ENCODE data around the gene ETAA1. TPM values are rescaled to one million over a fixed set of nuclear protein-coding genes. Genes with fewer than 3 reads are reported as not detected.

The ETAA1 gene
- total and polyA plus RNA-seq, 2 of the 8 experiments (the other 6 are each of a cell fraction or from before 2014, with no cell fraction given), result 5.9 to 27.1 TPM

DNA sequence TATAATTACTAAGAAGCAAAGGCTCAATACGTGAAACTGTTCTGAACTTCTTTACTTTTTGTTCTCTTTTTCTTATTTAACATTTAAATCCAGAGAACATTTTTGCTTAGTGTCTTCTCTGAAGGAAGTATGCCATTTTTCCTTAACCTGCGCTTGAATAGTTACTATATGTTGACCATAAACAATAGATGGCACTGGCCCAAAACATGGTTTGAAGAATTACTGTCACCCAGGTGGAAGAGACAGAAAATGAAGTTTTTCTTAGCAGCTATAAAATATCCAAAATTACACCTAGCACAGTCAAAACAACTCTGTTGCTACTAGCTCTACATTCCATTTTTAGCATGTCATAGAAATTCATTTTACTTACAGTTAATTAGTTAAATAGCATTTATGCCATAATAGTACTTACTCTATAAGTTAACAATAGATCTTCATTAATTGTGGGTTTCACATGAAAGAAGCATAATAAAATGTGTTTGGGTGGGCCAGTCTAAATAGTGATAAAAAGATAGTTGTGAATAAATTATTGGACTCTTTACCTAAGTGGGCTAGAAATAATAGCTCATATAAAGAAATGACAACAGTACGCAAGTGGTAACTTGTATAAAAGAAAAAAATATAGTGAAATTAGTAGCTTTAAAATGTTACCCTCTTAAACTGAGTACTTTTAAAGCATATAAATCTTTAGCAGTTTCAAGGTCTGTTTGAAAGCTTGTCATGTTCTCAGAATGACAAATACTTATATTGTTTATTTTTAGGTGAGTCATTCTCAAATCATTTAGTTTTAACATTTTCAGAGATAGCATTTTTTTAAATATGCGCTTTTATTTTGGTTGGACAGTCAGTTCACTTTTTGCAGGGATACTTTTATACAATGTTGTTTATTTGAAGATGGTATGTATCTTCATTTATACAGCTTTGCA lies 3.7 kb downstream of the ETAA1 start:
- Histone ChIP-seq H4K20me1 (replicated peaks in 1 of 2; ENCODE audit: control insufficient read depth in 1 of 2, insufficient read depth in 2 of 2, low read length in 2 of 2) (peaks cover 0 to 2% of the 10 kb centered on the region in 2 experiments), H2BK20ac (ENCODE audit: low read length) (no peak overlapping the region), H3K79me1 (ENCODE audit: low read depth, low read length) (no peaks in the 10 kb centered on the region), H3K23me2 (ENCODE audit: low read depth, low read length) (no peaks in the 10 kb centered on the region), H4K91ac (replicated peaks; ENCODE audit: insufficient read length, low read length) (no peak overlapping the region), H3K4me2 (ENCODE audit: insufficient read depth in 1 of 2, low read depth in 2 of 2, low read length in 2 of 2) (no peak overlapping the region), H2BK120ac (replicated peaks; ENCODE audit: low read depth, low read length) (no peak overlapping the region), H2AK5ac (ENCODE audit: low read depth, low read length) (no peak overlapping the region), H2BK12ac (ENCODE audit: low read depth, low read length) (no peak overlapping the region), H3K36me3 (ENCODE audit: control insufficient read depth in 2 of 4, insufficient read depth in 4 of 4, low read length in 3 of 4) (peaks cover 2 to 57% (median 14%) of the 10 kb centered on the region in 4 experiments; a peak in 5 of 8 replicates), H3K14ac (ENCODE audit: insufficient read length) (no peak overlapping the region), H3K9me3 (ENCODE audit: insufficient read depth in 2 of 2, low read depth in 1 of 2, low read length in 1 of 2) (no peaks in the 10 kb centered on the region), H2BK15ac (ENCODE audit: low read length) (no peak overlapping the region), H2AFZ (ENCODE audit: low read length) (no peak overlapping the region), H3K27ac (ENCODE audit: low read depth, low read length) (no peak overlapping the region), H3K56ac (replicated peaks; ENCODE audit: insufficient read length, low read depth, low read length) (no peak overlapping the region), H3K9ac (replicated peaks in 1 of 4; ENCODE audit: extremely low read depth in 1 of 4, low read depth in 3 of 4, low read length in 3 of 4) (no peak overlapping the region), H3K4ac (replicated peaks; ENCODE audit: insufficient read length, low read depth, low read length) (no peak overlapping the region), H4K5ac (ENCODE audit: insufficient read length, low read depth, low read length) (no peak overlapping the region), H3K18ac (ENCODE audit: extremely low read depth, low read length) (no peak overlapping the region), H3K27me3 (replicated peaks in 1 of 4; ENCODE audit: control insufficient read depth in 3 of 4, extremely low read depth in 1 of 4, insufficient read depth in 3 of 4, low read length in 3 of 4) (no peaks in the 10 kb centered on the region), H3K79me2 (ENCODE audit: control insufficient read depth in 1 of 2, insufficient read depth in 2 of 2, low read length in 2 of 2) (peaks cover 5 to 36% of the 10 kb centered on the region in 2 experiments; a peak in 3 of 4 replicates), H3K4me1 (replicated peaks in 1 of 4; ENCODE audit: control insufficient read depth in 3 of 4, insufficient read depth in 4 of 4, low read length in 3 of 4) (no peaks in the 10 kb centered on the region; a peak in 1 of 7 replicates), H2BK5ac (ENCODE audit: low read depth, low read length) (no peak overlapping the region), H4K8ac (ENCODE audit: extremely low read depth, insufficient read depth, low read length) (no peak overlapping the region), H3K23ac (ENCODE audit: insufficient read length) (no peak overlapping the region), H3K4me3 (ENCODE audit: extremely low read depth in 1 of 4, insufficient read depth in 2 of 4, low read depth in 3 of 4, low read length in 4 of 4) (no peak overlapping the region)
- DNase-seq (ENCODE audit: low read depth in 1 of 2, low spot score in 2 of 2) (no peak), FAIRE-seq (no peak)
- ChIA-PET POLR2A (ENCODE audit: partially characterized antibody) (interaction anchor here (1.5 kb wide), 1 partner anchor 47 kb away, joined by 3 read pairs; no protein-coding TSS in a partner anchor), CTCF (ENCODE audit: partially characterized antibody) (no interaction called here)
- WGBS, 2 experiments (ENCODE audit: extremely low coverage in 1 of 2, insufficient coverage in 1 of 2, insufficient read length in 1 of 2, insufficient replicate concordance in 2 of 2, low coverage in 1 of 2, low lambda C conversion rate in 2 of 2, missing lambda C conversion rate in 1 of 2), result 89% methylated on average over 4 of the region's 4 CpGs; no CpG with 5 or more reads in 1 of the 2 experiments
- TF ChIP-seq POLR2AphosphoS5 (IDR thresholded peaks at IDR 0.05; ENCODE audit: low read depth, low read length) (no peak), HDAC2 (IDR thresholded peaks at IDR 0.05; ENCODE audit: borderline replicate concordance in 1 of 2, low read depth in 2 of 2, low read length in 2 of 2) (no peak), SAP30 (IDR thresholded peaks at IDR 0.05; ENCODE audit: insufficient read depth, insufficient replicate concordance, low read length) (no peak), TCF12 (IDR thresholded peaks at IDR 0.05; ENCODE audit: low read depth, low read length) (no peak), SP2 (IDR thresholded peaks at IDR 0.05; ENCODE audit: low read length) (no peak), CHD2 (IDR thresholded peaks at IDR 0.05; ENCODE audit: low read length) (no peak), RXRA (IDR thresholded peaks at IDR 0.05; ENCODE audit: insufficient read depth, low read depth, low read length) (no peak)
- TF ChIP-seq, protein P1, sequence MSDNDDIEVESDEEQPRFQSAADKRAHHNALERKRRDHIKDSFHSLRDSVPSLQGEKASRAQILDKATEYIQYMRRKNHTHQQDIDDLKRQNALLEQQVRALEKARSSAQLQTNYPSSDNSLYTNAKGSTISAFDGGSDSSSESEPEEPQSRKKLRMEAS (IDR thresholded peaks at IDR 0.05), result no peak
- TF ChIP-seq, protein P2, sequence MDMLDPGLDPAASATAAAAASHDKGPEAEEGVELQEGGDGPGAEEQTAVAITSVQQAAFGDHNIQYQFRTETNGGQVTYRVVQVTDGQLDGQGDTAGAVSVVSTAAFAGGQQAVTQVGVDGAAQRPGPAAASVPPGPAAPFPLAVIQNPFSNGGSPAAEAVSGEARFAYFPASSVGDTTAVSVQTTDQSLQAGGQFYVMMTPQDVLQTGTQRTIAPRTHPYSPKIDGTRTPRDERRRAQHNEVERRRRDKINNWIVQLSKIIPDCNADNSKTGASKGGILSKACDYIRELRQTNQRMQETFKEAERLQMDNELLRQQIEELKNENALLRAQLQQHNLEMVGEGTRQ (IDR thresholded peaks at IDR 0.05; ENCODE audit: low read length), result no peak

Data from H1 (cell line).